Measurements from ENCODE around the gene OR5A1.
A peak's percentile ranks its signal among the peaks of the same experiment; 100 is the strongest.
"Not testable (repeated sequence)": the region's sequence is repeated elsewhere in the genome, so short reads cannot be mapped to it uniquely, and the experiment has no call there.

OR5A1 gene

GRCh38 chr11:59436169-59436568 is at the start of gene OR5A1:
Gene OR5A1 (plus strand): TSS chr11:59436469. CDS start chr11:59443169, 6,700 bp downstream.
- DNase-seq (ENCODE audit: low read depth), result no peak

GRCh38 chr11:59394186-59394585 is 42.1 kb upstream of the OR5A1 start:
- DNase-seq (ENCODE audit: low read depth), result no peak

GRCh38 chr11:59400461-59401261 is 35.6 kb upstream of the OR5A1 start:
- DNase-seq (ENCODE audit: low read depth), result no peak

GRCh38 chr11:59401262-59401552 is 35.1 kb upstream of the OR5A1 start:
- DNase-seq (ENCODE audit: low read depth), result no peak

- DNase-seq (ENCODE audit: low read depth), result no peak
Observed at GRCh38 chr11:59403546-59403945, 32.7 kb upstream of the OR5A1 start.

- DNase-seq (ENCODE audit: low read depth), result no peak
Observed at GRCh38 chr11:59413646-59414045, 22.6 kb upstream of the OR5A1 start.

GRCh38 chr11:59415111-59415510 is 21.2 kb upstream of the OR5A1 start:
- DNase-seq (ENCODE audit: low read depth), result no peak

- DNase-seq (ENCODE audit: low read depth), result no peak
Observed at GRCh38 chr11:59416613-59417012, 19.7 kb upstream of the OR5A1 start.

GRCh38 chr11:59417023-59417422 is 19.2 kb upstream of the OR5A1 start:
- no peak for DNase-seq (ENCODE audit: low read depth)

GRCh38 chr11:59418156-59418555 is 18.1 kb upstream of the OR5A1 start:
- no peak for DNase-seq (ENCODE audit: low read depth)

- DNase-seq (ENCODE audit: low read depth), result no peak
Observed at GRCh38 chr11:59423835-59424234, 12.4 kb upstream of the OR5A1 start.

- no peak for DNase-seq (ENCODE audit: low read depth)
Observed at GRCh38 chr11:59425131-59425530, 11.1 kb upstream of the OR5A1 start.

- no peak for DNase-seq (ENCODE audit: low read depth)
Observed at GRCh38 chr11:59426361-59427067, 9.8 kb upstream of the OR5A1 start, which contains the start of gene OR5A2. Gene OR5A2 (minus strand): TSS chr11:59426413. CDS start chr11:59422953, 3,460 bp downstream.

GRCh38 chr11:59427068-59427382 is 9.2 kb upstream of the OR5A1 start:
- no peak for DNase-seq (ENCODE audit: low read depth)

GRCh38 chr11:59429924-59430516 is 6.2 kb upstream of the OR5A1 start:
- peak; percentile 24 for DNase-seq (ENCODE audit: low read depth)

GRCh38 chr11:59437770-59438169 is 1.5 kb downstream of the OR5A1 start:
- DNase-seq (ENCODE audit: low read depth), result no peak

GRCh38 chr11:59445624-59446023 is 9.4 kb downstream of the OR5A1 start:
- DNase-seq (ENCODE audit: low read depth), result not testable (repeated sequence)

- no peak for DNase-seq (ENCODE audit: low read depth)
Observed at GRCh38 chr11:59448484-59448883, 12.2 kb downstream of the OR5A1 start.

GRCh38 chr11:59456661-59457060 is 20.4 kb downstream of the OR5A1 start, which contains the start of gene OR4D6:
Gene OR4D6 (plus strand): TSS chr11:59456961. CDS start chr11:59456961, 0 bp downstream.
- DNase-seq (ENCODE audit: low read depth), result no peak

- DNase-seq (ENCODE audit: low read depth), result no peak
Observed at GRCh38 chr11:59459916-59460315, 23.6 kb downstream of the OR5A1 start.

GRCh38 chr11:59463190-59463641 is 26.9 kb downstream of the OR5A1 start:
- DNase-seq (ENCODE audit: low read depth), result no peak

- no peak for DNase-seq (ENCODE audit: low read depth)
Observed at GRCh38 chr11:59473015-59473414, 36.7 kb downstream of the OR5A1 start, which contains the start of gene OR4D10. Gene OR4D10 (plus strand): TSS chr11:59473315. CDS start chr11:59477430, 4,115 bp downstream.

GRCh38 chr11:59475176-59475575 is 38.9 kb downstream of the OR5A1 start:
- no peak for DNase-seq (ENCODE audit: low read depth)
